Vagina (tissue), 2 donors: Measurements from ENCODE around the gene KRT6B.
"Not testable (repeated sequence)": the region's sequence is repeated elsewhere in the genome, so short reads cannot be mapped to it uniquely, and the experiment has no call there.

ENCODE experiments used
- POLR2A ChIP-seq, 2 donors: fragments of 450-650 bp; IDR thresholded peaks; one replicate each; pipeline ENCODE4 v1.6.1; 2017; ENCODE audit warnings: antibody characterized with exemption in 2 of 2, mild to moderate bottlenecking in 2 of 2, moderate library complexity in 2 of 2
- TF ChIP-seq, protein P1 (sequence below), 3 experiments: fragments of 450-650 bp in 2 of 3; fragments of 200-600 bp in 1 of 3; sonication (generic) in 1 of 3; IDR thresholded peaks; one replicate each; pipeline ENCODE4 v1.5.1; 2017 to 2019; ENCODE audit warnings: antibody characterized with exemption in 3 of 3, mild to moderate bottlenecking in 2 of 3, moderate library complexity in 2 of 3

DNA sequence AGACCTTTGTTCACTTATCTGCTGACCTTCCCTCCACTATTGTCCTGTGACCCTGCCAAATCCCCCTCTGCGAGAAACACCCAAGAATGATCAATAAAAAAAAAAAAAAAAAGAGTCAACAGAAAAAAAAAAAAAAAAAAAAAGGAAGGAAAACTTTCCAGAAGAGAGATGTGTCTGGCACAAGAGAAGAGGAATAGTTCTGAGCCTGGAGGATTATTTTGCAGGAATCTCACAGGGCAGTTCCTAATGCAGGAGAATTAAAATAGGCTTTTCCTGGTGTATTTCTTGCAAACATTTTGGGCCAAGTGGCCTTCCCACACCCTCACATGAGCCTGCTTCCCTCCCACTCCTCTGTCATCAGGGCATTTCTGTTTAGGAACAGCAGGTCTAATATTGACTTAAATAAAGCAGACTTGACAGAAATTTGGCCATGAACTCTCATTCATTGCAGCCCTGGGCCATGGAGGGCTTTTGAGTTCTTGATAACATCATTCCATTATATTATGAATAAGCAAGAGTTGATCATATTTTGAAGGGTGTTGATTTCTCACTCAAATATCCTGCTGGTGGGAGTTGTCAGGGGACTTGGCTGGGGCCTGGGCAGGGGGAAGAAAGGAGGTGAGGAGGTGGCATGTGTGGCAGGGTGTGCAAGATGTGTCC lies 41.2 kb downstream of the KRT6B start:
- TF ChIP-seq, protein P1, sequence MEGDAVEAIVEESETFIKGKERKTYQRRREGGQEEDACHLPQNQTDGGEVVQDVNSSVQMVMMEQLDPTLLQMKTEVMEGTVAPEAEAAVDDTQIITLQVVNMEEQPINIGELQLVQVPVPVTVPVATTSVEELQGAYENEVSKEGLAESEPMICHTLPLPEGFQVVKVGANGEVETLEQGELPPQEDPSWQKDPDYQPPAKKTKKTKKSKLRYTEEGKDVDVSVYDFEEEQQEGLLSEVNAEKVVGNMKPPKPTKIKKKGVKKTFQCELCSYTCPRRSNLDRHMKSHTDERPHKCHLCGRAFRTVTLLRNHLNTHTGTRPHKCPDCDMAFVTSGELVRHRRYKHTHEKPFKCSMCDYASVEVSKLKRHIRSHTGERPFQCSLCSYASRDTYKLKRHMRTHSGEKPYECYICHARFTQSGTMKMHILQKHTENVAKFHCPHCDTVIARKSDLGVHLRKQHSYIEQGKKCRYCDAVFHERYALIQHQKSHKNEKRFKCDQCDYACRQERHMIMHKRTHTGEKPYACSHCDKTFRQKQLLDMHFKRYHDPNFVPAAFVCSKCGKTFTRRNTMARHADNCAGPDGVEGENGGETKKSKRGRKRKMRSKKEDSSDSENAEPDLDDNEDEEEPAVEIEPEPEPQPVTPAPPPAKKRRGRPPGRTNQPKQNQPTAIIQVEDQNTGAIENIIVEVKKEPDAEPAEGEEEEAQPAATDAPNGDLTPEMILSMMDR (IDR thresholded peaks at IDR 0.05) = not testable (repeated sequence)
- TF ChIP-seq POLR2A (IDR thresholded peaks at IDR 0.05) = not testable (repeated sequence)
